Suprapubic skin (tissue), 4 donors: ENCODE data around the gene POLR2L. TPM values are rescaled to one million over a fixed set of nuclear protein-coding genes. Genes with fewer than 3 reads are reported as not detected.

Experiments used
- DNase-seq, 2 donors: peaks; one replicate each; pipeline ENCODE4 v3.0.0-alpha.2; 2019; ENCODE audit warnings: low spot score in 2 of 2
- H3K27ac ChIP-seq: fragments of 200-600 bp; sonication (generic); one replicate; pipeline ENCODE4 v1.5.1; 2019
- H3K27me3 ChIP-seq: fragments of 200-600 bp; sonication (generic); one replicate; pipeline ENCODE4 v1.5.1; 2019
- H3K36me3 ChIP-seq: fragments of 200-600 bp; sonication (generic); one replicate; pipeline ENCODE4 v1.5.1; 2019
- H3K4me1 ChIP-seq: fragments of 200-600 bp; sonication (generic); one replicate; pipeline ENCODE4 v1.5.1; 2019
- H3K4me3 ChIP-seq: fragments of 200-600 bp; sonication (generic); one replicate; pipeline ENCODE4 v1.5.1; 2019; ENCODE audit warnings: mild to moderate bottlenecking
- H3K9me3 ChIP-seq: fragments of 200-600 bp; sonication (generic); one replicate; pipeline ENCODE4 v1.5.1; 2019
- CTCF ChIP-seq, 2 donors: fragments of 200-600 bp in 1 of 2; fragments of 450-650 bp in 1 of 2; sonication (generic) in 1 of 2; IDR thresholded peaks; one replicate each; pipeline ENCODE4 v1.5.1; 2016 to 2019; ENCODE audit warnings: antibody characterized with exemption in 2 of 2, mild to moderate bottlenecking in 1 of 2, moderate library complexity in 1 of 2
- EP300 ChIP-seq: sonication (generic); formaldehyde crosslinking; IDR thresholded peaks from one replicate; pipeline ENCODE4 v1.6.1; 2017; ENCODE audit warnings: antibody characterized with exemption
- POLR2A ChIP-seq, 2 donors: fragments of 450-650 bp; IDR thresholded peaks; one replicate each; pipeline ENCODE4 v1.6.1; 2017; ENCODE audit warnings: antibody characterized with exemption in 2 of 2, mild to moderate bottlenecking in 2 of 2, moderate library complexity in 2 of 2
- POLR2AphosphoS5 ChIP-seq, 3 donors: sonication (generic); formaldehyde crosslinking; IDR thresholded peaks; one replicate each; pipeline ENCODE4 v1.6.1; 2017; ENCODE audit warnings: antibody characterized with exemption in 3 of 3
- WGBS: methylation state at CpG from one replicate; pipeline ENCODE4 v1.1.5; 2018; 5-methylcytosine and 5-hydroxymethylcytosine counted together
- total RNA-seq, 4 donors: library from RNA; depleted of rRNA; stranded (reverse); fragments of >200 nt; gene quantifications; one replicate each; pipeline ENCODE4 v1.1.0, GENCODE V29; 2016

Gene POLR2L
- total RNA-seq, 4 donors from 2014 or later: 31.1 to 76.4 (median 56.4) TPM

GRCh38 chr11:832529-833113 is 9.7 kb downstream of the POLR2L start, which contains the start of gene CD151:
CD151 (plus strand) TSS chr11:832952; CDS start chr11:836070, 3,118 bp downstream.
- Histone ChIP-seq H3K4me3 (peak within 1 kb of the TSS; percentile 85), H3K27ac (peak within 1 kb of the TSS; percentile 94), H3K9me3 (no peaks in the 10 kb centered on the region), H3K36me3 (peaks cover 16% of the 10 kb centered on the region), H3K4me1 (peaks cover 80% of the 10 kb centered on the region), H3K27me3 (peaks cover 6% of the 10 kb centered on the region)
- no peak for DNase-seq
- TF ChIP-seq POLR2AphosphoS5 (IDR thresholded peaks at IDR 0.05) (no peak), CTCF (IDR thresholded peaks at IDR 0.05) (peak in 1 of 2 donors; percentile 15), POLR2A (IDR thresholded peaks at IDR 0.05) (no peak), EP300 (no peak)
- WGBS: no CpG with 5 or more reads among the region's 67 CpGs

DNA sequence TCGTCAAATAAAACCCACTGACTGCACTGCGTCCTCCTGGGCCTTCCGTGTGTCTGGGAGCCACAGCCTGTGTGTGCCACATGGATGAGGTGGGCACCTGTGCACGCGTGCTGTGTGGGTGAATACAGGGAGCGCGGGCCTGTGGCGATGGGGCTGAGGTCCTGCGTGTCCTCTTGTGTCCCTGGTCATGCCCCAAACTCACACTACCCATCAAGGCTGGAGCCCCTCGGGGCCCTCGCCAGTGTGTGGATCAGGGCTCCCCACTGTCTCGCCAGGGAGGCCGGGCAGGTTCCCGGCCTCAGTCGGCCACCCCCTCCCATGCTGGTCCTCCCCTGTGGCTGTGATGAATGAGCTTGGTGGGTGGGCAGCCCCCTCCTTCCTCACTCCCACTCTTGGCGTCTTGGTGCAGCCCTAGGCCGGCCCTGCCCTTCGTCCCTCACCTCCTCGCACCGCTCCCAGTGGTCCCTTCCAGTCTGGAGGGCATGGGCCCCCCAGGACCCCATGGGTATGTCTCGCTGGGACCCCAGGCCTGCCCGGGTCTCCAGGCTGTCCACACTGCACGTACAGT is 10.3 kb downstream of the POLR2L start:
- WGBS: 74% methylated on average over 5 of the region's 23 CpGs
- peaks cover 83% of the 10 kb centered on the region for H3K4me1 ChIP-seq
- TF ChIP-seq CTCF (IDR thresholded peaks at IDR 0.05): no peak
- no peak for TF ChIP-seq EP300
- TF ChIP-seq POLR2AphosphoS5 (IDR thresholded peaks at IDR 0.05): no peak
- no peak for TF ChIP-seq POLR2A (IDR thresholded peaks at IDR 0.05)
- no peak overlapping the region for H3K27ac ChIP-seq
- no peak for DNase-seq
- H3K4me3 ChIP-seq: peak overlapping the region; percentile 85
- H3K36me3 ChIP-seq: peaks cover 10% of the 10 kb centered on the region
- H3K9me3 ChIP-seq: no peaks in the 10 kb centered on the region
- H3K27me3 ChIP-seq: peaks cover 10% of the 10 kb centered on the region

- no peak for DNase-seq
- Histone ChIP-seq H3K36me3 (peaks cover 3% of the 10 kb centered on the region), H3K9me3 (no peaks in the 10 kb centered on the region), H3K27me3 (peaks cover 13% of the 10 kb centered on the region), H3K4me1 (peaks cover 86% of the 10 kb centered on the region), H3K27ac (no peak overlapping the region), H3K4me3 (peak overlapping the region; percentile 45)
- 59% methylated on average over 6 of the region's 31 CpGs for WGBS
- TF ChIP-seq POLR2AphosphoS5 (IDR thresholded peaks at IDR 0.05) (no peak), POLR2A (IDR thresholded peaks at IDR 0.05) (no peak), EP300 (no peak), CTCF (IDR thresholded peaks at IDR 0.05) (no peak)
These were observed 11.0 kb downstream of the POLR2L start for GRCh38 chr11:831118-831864.

GRCh38 chr11:830295-831117 is 11.8 kb downstream of the POLR2L start:
- Histone ChIP-seq H3K4me3 (peak overlapping the region; percentile 45), H3K27me3 (peaks cover 13% of the 10 kb centered on the region), H3K4me1 (peaks cover 90% of the 10 kb centered on the region), H3K27ac (no peak overlapping the region), H3K9me3 (no peaks in the 10 kb centered on the region), H3K36me3 (peaks cover under 1% of the 10 kb centered on the region)
- no peak for DNase-seq
- WGBS: 13% methylated on average over 25 of the region's 78 CpGs
- no peak for TF ChIP-seq POLR2AphosphoS5 (IDR thresholded peaks at IDR 0.05)
- no peak for TF ChIP-seq POLR2A (IDR thresholded peaks at IDR 0.05)
- no peak for TF ChIP-seq CTCF (IDR thresholded peaks at IDR 0.05)
- no peak for TF ChIP-seq EP300
